A549 (cell line): ENCODE measurements around the gene CAMK1G. TPM values are rescaled to one million over a fixed set of nuclear protein-coding genes. Genes with fewer than 3 reads are reported as not detected.
A peak's percentile ranks its signal among the peaks of the same experiment; 100 is the strongest.

ENCODE experiments used
- ATAC-seq, 2 experiments: fragments of 200-7000 bp in 1 of 2; fragments of >200 bp in 1 of 2; cut with Nextera tagmentation in 1 of 2; cut with Tn5 transposase in 1 of 2; 3 replicates each; pipeline versions ENCODE4 v1.8.0 to v1.9.1; 2018 to 2020; ENCODE audit warnings: mild to moderate bottlenecking in 1 of 2, moderate library complexity in 1 of 2
- CTCF ChIA-PET: fragments of 300-600 bp; sonication (Branson Sonifier 250); formaldehyde crosslinking; extraction: SDS; loops from one replicate; lab custom pipeline; 2021; ENCODE audit warnings: antibody characterized with exemption, inconsistent platforms; lab: Yijun Ruan, JAX
- POLR2A ChIA-PET: fragments of 350-600 bp; formaldehyde crosslinking; extraction: SDS; loops from one replicate; lab custom pipeline; 2021; ENCODE audit warnings: antibody characterized with exemption, inconsistent platforms; lab: Yijun Ruan, JAX
- DNase-seq, 2 experiments: peaks; one replicate each; pipeline versions ENCODE4 v3.0.0 to v3.0.0-alpha.2; 2011 to 2016; ENCODE audit warnings: low read depth in 1 of 2, low spot score in 1 of 2
- FAIRE-seq: peaks from 2 replicates; lab custom pipeline; 2011; peaks lifted over from hg19 to GRCh38; lab: Jason Lieb, UNC
- H3K27ac ChIP-seq, 2 experiments: fragments of >200 bp; sonication (Bioruptor Twin); formaldehyde crosslinking; 3 replicates each; pipeline ENCODE4 v1.5.1; 2016 to 2017
- H3K4me1 ChIP-seq: fragments of >200 bp; sonication (Bioruptor Twin); formaldehyde crosslinking; 3 replicates; pipeline ENCODE4 v1.6.1; 2016
- H3K4me2 ChIP-seq: fragments of >200 bp; sonication (Bioruptor Twin); formaldehyde crosslinking; 3 replicates; pipeline ENCODE4 v1.6.1; 2016
- H3K4me3 ChIP-seq: fragments of >200 bp; sonication (Bioruptor Twin); formaldehyde crosslinking; 3 replicates; pipeline ENCODE4 v1.5.1; 2016
- H3K9me3 ChIP-seq: fragments of >200 bp; sonication (Bioruptor Twin); formaldehyde crosslinking; 3 replicates; pipeline ENCODE4 v1.6.1; 2016
- EHF ChIP-seq: fragments of 250-450 bp; sonication (Bioruptor Pico); IDR thresholded peaks from 2 replicates; pipeline ENCODE4 v1.5.0; 2020; ENCODE audit warnings: mild to moderate bottlenecking
- EHMT2 ChIP-seq: fragments of 200-600 bp; sonication (generic); IDR thresholded peaks from 2 replicates; pipeline ENCODE4 v1.6.1; 2016; ENCODE audit warnings: antibody characterized with exemption, low read depth, mild to moderate bottlenecking, moderate library complexity
- EP300 ChIP-seq, 2 experiments: fragments of >200 bp; sonication (Bioruptor Twin); formaldehyde crosslinking; IDR thresholded peaks; 2 replicates in 1 of 2; 3 replicates in 1 of 2; pipeline ENCODE4 v1.6.1; 2016 to 2017
- FOXS1 ChIP-seq: fragments of 250-450 bp; sonication (Bioruptor Pico); IDR thresholded peaks from 2 replicates; pipeline ENCODE4 v1.5.0; 2020; ENCODE audit warnings: mild to moderate bottlenecking, moderate library complexity
- GATA3 ChIP-seq: IDR thresholded peaks from 2 replicates; pipeline ENCODE4 v1.6.1; 2012; ENCODE audit warnings: borderline replicate concordance
- HDAC2 ChIP-seq: fragments of 200-600 bp; sonication (generic); IDR thresholded peaks from 2 replicates; pipeline ENCODE4 v1.6.1; 2016
- HEYL ChIP-seq: fragments of 250-450 bp; sonication (Bioruptor Pico); IDR thresholded peaks from 2 replicates; pipeline ENCODE4 v1.8.0; 2021; ENCODE audit warnings: mild to moderate bottlenecking, moderate library complexity
- JUN ChIP-seq, 2 experiments: fragments of >200 bp; sonication (Bioruptor Twin); formaldehyde crosslinking; IDR thresholded peaks; 2 replicates in 1 of 2; 3 replicates in 1 of 2; pipeline ENCODE4 v1.6.1; 2016 to 2017
- NPAS2 ChIP-seq: fragments of 250-450 bp; sonication (Bioruptor Pico); IDR thresholded peaks from 2 replicates; pipeline ENCODE4 v1.8.0; 2022; ENCODE audit warnings: mild to moderate bottlenecking, moderate library complexity, borderline replicate concordance
- POLR2AphosphoS2 ChIP-seq: conservative IDR thresholded peaks from 2 replicates; pipeline ENCODE4 v1.6.1; 2012; ENCODE audit warnings: low read length, improper control_type of control experiment, inconsistent platforms
- RARB ChIP-seq: fragments of 250-450 bp; sonication (Bioruptor Pico); IDR thresholded peaks from 2 replicates; pipeline ENCODE4 v1.8.0; 2021; ENCODE audit warnings: mild to moderate bottlenecking, moderate library complexity
- RFX5 ChIP-seq: fragments of 450-650 bp; IDR thresholded peaks from 2 replicates; pipeline ENCODE4 v1.7.1; 2014; ENCODE audit warnings: antibody characterized with exemption, mild to moderate bottlenecking, moderate library complexity
- RNF2 ChIP-seq: fragments of 200-600 bp; sonication (generic); IDR thresholded peaks from 2 replicates; pipeline ENCODE4 v1.6.1; 2016; ENCODE audit warnings: low read depth, mild to moderate bottlenecking, antibody characterized with exemption, moderate library complexity, borderline replicate concordance
- WGBS: methylation state at CpG from one replicate; pipeline ENCODE4 v1.1.6; 2017; ENCODE audit errors: missing lambda C conversion rate; 5-methylcytosine and 5-hydroxymethylcytosine counted together
- polyA plus RNA-seq, 4 experiments: library from polyadenylated mRNA; depleted of rRNA in 3 of 4; stranded (reverse); fragments of >200 nt; fragmentation: RNase III in 1 of 4; extraction: RNeasy Plus Mini Kit Qiagen cat#74134 plus additional on column Dnase treatment in 1 of 4; gene quantifications; 2 replicates in 3 of 4; 3 replicates in 1 of 4; pipeline ENCODE4 v1.2.3, GENCODE V29; 2011 to 2017
- TF ChIP-seq, protein P1 (sequence below): fragments of 250-450 bp; sonication (Bioruptor Pico); IDR thresholded peaks from 2 replicates; pipeline ENCODE4 v1.5.0; 2020; ENCODE audit warnings: low read depth, mild to moderate bottlenecking, moderate library complexity
- TF ChIP-seq, protein P2 (sequence below): fragments of 200-600 bp; sonication (generic); IDR thresholded peaks from 2 replicates; pipeline ENCODE4 v1.6.1; 2016; ENCODE audit warnings: antibody characterized with exemption, mild to moderate bottlenecking, moderate library complexity

Gene CAMK1G
- polyA plus RNA-seq, 2 of the 4 experiments (the other 2 are of a cell fraction), result 0.03 to 0.08 TPM

DNA sequence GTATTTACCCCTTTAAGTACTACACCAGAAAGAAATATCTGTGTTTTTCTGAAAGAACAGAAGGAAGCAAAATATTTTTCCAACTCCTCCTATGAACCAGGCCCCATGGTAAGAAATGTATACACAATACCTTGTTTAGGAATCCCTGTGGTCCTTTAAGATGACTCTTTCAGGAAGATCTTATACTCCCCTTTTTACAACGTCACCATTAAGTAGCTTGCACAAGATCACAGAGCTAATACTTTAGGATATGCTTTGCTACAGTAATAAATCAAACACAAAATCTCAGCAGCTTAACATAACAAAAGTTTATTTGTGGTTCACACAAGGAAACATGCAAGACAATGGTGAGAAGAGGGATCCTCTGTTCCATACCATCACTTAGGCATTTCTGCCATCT, 77.6 kb downstream of the CAMK1G start:
- H3K27ac ChIP-seq, result no peak overlapping the region
- ChIA-PET CTCF (interaction anchor here (1.0 kb wide), 2 partner anchors 14 to 32 kb away, joined by 3 to 4 read pairs; partner anchors contain the start of gene G0S2), POLR2A (no interaction called here)
- H3K4me3 ChIP-seq, result no peak overlapping the region
- no peak overlapping the region for H3K4me2 ChIP-seq
- peaks cover 19% of the 10 kb centered on the region for H3K4me1 ChIP-seq
- TF ChIP-seq, protein P1, sequence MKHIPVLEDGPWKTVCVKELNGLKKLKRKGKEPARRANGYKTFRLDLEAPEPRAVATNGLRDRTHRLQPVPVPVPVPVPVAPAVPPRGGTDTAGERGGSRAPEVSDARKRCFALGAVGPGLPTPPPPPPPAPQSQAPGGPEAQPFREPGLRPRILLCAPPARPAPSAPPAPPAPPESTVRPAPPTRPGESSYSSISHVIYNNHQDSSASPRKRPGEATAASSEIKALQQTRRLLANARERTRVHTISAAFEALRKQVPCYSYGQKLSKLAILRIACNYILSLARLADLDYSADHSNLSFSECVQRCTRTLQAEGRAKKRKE (CRISPR knock-in tag), result no peak
- TF ChIP-seq HEYL (CRISPR knock-in tag) (no peak), FOXS1 (no peak), EP300 (IDR thresholded peaks at IDR 0.05) (no peak), NPAS2 (CRISPR knock-in tag) (no peak), GATA3 (no peak), EHMT2 (no peak), RNF2 (no peak), RARB (CRISPR knock-in tag) (no peak), EHF (CRISPR knock-in tag) (no peak), JUN (IDR thresholded peaks at IDR 0.05) (no peak), POLR2AphosphoS2 (no peak)
- TF ChIP-seq, protein P2, sequence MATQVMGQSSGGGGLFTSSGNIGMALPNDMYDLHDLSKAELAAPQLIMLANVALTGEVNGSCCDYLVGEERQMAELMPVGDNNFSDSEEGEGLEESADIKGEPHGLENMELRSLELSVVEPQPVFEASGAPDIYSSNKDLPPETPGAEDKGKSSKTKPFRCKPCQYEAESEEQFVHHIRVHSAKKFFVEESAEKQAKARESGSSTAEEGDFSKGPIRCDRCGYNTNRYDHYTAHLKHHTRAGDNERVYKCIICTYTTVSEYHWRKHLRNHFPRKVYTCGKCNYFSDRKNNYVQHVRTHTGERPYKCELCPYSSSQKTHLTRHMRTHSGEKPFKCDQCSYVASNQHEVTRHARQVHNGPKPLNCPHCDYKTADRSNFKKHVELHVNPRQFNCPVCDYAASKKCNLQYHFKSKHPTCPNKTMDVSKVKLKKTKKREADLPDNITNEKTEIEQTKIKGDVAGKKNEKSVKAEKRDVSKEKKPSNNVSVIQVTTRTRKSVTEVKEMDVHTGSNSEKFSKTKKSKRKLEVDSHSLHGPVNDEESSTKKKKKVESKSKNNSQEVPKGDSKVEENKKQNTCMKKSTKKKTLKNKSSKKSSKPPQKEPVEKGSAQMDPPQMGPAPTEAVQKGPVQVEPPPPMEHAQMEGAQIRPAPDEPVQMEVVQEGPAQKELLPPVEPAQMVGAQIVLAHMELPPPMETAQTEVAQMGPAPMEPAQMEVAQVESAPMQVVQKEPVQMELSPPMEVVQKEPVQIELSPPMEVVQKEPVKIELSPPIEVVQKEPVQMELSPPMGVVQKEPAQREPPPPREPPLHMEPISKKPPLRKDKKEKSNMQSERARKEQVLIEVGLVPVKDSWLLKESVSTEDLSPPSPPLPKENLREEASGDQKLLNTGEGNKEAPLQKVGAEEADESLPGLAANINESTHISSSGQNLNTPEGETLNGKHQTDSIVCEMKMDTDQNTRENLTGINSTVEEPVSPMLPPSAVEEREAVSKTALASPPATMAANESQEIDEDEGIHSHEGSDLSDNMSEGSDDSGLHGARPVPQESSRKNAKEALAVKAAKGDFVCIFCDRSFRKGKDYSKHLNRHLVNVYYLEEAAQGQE, result no peak
- TF ChIP-seq, all 56 proteins: peak for 0
- 32% methylated on average over 1 of the region's 1 CpG for WGBS
- no peak for DNase-seq
- H3K9me3 ChIP-seq, result no peaks in the 10 kb centered on the region
- ATAC-seq, result no peak
- FAIRE-seq, result no peak

DNA sequence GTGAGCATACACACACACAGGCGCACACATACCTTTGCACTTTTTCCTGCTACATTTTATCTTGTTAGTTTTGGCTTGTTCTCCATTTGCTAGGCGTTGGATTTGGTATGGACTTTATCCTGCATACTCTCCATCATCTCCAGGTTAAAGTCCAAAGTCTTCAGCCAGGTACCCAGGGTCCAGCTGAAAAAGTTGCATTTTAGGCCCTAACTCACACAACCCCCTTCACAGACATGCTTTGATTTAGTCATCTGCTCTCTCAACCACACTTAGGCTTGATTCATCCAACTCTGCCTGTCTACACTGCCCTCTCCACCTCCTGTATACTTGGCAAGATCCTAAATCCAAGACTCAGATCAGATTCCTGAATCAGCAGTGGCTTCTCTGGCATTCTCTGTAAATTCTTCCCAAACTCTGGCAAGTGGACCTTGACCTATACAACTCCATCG, 79.4 kb downstream of the CAMK1G start:
- DNase-seq (peak in 1 of 2 experiments; percentile 24), ATAC-seq (peak; percentile 30 to 79; a peak in 3 of 6 replicates), FAIRE-seq (no peak)
- no peak overlapping the region for H3K4me3 ChIP-seq
- WGBS, result 66% methylated on average over 3 of the region's 3 CpGs
- ChIA-PET CTCF (interaction anchor here (1.4 kb wide), 1 partner anchor 86 kb away, joined by 4 read pairs; no protein-coding TSS in a partner anchor), POLR2A (no interaction called here)
- no peaks in the 10 kb centered on the region for H3K9me3 ChIP-seq
- peaks cover 19% of the 10 kb centered on the region for H3K4me1 ChIP-seq
- TF ChIP-seq, protein P1 (CRISPR knock-in tag), result no peak
- TF ChIP-seq RFX5 (no peak), HDAC2 (no peak), HEYL (CRISPR knock-in tag) (no peak)
- H3K4me2 ChIP-seq, result peak overlapping the region; percentile 14; the same call in 2 of the 3 replicates
- H3K27ac ChIP-seq, result 0 out of 6 replicates have a peak overlapping the region, but pooled peaks of 1 of the 2 experiments have one; percentile 8

Other genes starting within 250 kb of the CAMK1G start
- 7.3 and 11.6 TPM in 2 replicates for gene LAMB3, start 68.7 kb downstream of the CAMK1G start, polyA plus RNA-seq (2011; rRNA removed)
- 8.1 to 11.1 TPM (median 9.1 TPM) in 3 replicates for gene LAMB3, start 68.7 kb downstream of the CAMK1G start, polyA plus RNA-seq (2017; fragmentation: RNase III; extraction: RNeasy Plus Mini Kit Qiagen cat#74134 plus additional on column Dnase treatment)
- gene G0S2, start 91.7 kb downstream of the CAMK1G start, polyA plus RNA-seq (2011; rRNA removed), result 1.0 and 1.1 TPM in 2 replicates
- gene G0S2, start 91.7 kb downstream of the CAMK1G start, polyA plus RNA-seq (2017; fragmentation: RNase III; extraction: RNeasy Plus Mini Kit Qiagen cat#74134 plus additional on column Dnase treatment), result 2.5 to 3.3 TPM (median 3.0 TPM) in 3 replicates
- gene HSD11B1, start 121.1 kb downstream of the CAMK1G start, polyA plus RNA-seq (2011; rRNA removed), result 0.17 TPM in 1 of 2 replicates, not detected in the other
- gene HSD11B1, start 121.1 kb downstream of the CAMK1G start, polyA plus RNA-seq (2017; fragmentation: RNase III; extraction: RNeasy Plus Mini Kit Qiagen cat#74134 plus additional on column Dnase treatment), result not detected in 3 replicates
- not detected in 2 replicates for gene TRAF3IP3, start 172.3 kb downstream of the CAMK1G start, polyA plus RNA-seq (2011; rRNA removed)
- gene TRAF3IP3, start 172.3 kb downstream of the CAMK1G start, polyA plus RNA-seq (2017; fragmentation: RNase III; extraction: RNeasy Plus Mini Kit Qiagen cat#74134 plus additional on column Dnase treatment), result not detected in 3 replicates
- 3.3 TPM in 2 replicates for gene C1orf74, start 200.8 kb downstream of the CAMK1G start, polyA plus RNA-seq (2011; rRNA removed)
- 2.0 to 2.4 TPM (median 2.4 TPM) in 3 replicates for gene C1orf74, start 200.8 kb downstream of the CAMK1G start, polyA plus RNA-seq (2017; fragmentation: RNase III; extraction: RNeasy Plus Mini Kit Qiagen cat#74134 plus additional on column Dnase treatment)
- 0.22 and 0.25 TPM in 2 replicates for gene IRF6, start 222.4 kb downstream of the CAMK1G start, polyA plus RNA-seq (2011; rRNA removed)
- 0.03 to 0.08 TPM (median 0.05 TPM) in 3 replicates for gene IRF6, start 222.4 kb downstream of the CAMK1G start, polyA plus RNA-seq (2017; fragmentation: RNase III; extraction: RNeasy Plus Mini Kit Qiagen cat#74134 plus additional on column Dnase treatment)
- 16.5 and 16.7 TPM in 2 replicates for gene UTP25, start 244.3 kb downstream of the CAMK1G start, polyA plus RNA-seq (2011; rRNA removed)
- 8.4 to 8.7 TPM (median 8.7 TPM) in 3 replicates for gene UTP25, start 244.3 kb downstream of the CAMK1G start, polyA plus RNA-seq (2017; fragmentation: RNase III; extraction: RNeasy Plus Mini Kit Qiagen cat#74134 plus additional on column Dnase treatment)